GM12878 (cell line): ENCODE results near the gene COPS8. TPM values are rescaled to one million over a fixed set of nuclear protein-coding genes. Genes with fewer than 3 reads are reported as not detected.

Experiments
- ATAC-seq: fragments of 200-7000 bp; cut with Tn5 transposase; 3 replicates; pipeline ENCODE4 v1.9.1; 2020; ENCODE audit warnings: mild to moderate bottlenecking, moderate library complexity
- BruUV-seq: library from RNA; stranded (reverse); fragments of 400-500 nt; replicated peaks from 2 replicates; lab custom pipeline; 2021; lab: Mats Ljungman, UMichigan
- CTCF ChIA-PET: fragments of 300-600 bp; sonication (Branson Sonifier 250); formaldehyde crosslinking; extraction: SDS; loops from one replicate; lab custom pipeline; 2021; ENCODE audit warnings: inconsistent platforms; lab: Yijun Ruan, JAX
- POLR2A ChIA-PET: fragments of 350-600 bp; formaldehyde crosslinking; extraction: SDS; loops from one replicate; lab custom pipeline; 2021; ENCODE audit warnings: inconsistent platforms; lab: Charles Lee
- RAD21 ChIA-PET: fragments of 300-600 bp; sonication (Branson Sonifier 250); formaldehyde crosslinking; loops from one replicate; lab custom pipeline; 2023; ENCODE audit warnings: antibody characterized with exemption; ENCODE audit not compliant: unreplicated experiment; lab: Charles Lee
- SMC1A ChIA-PET: fragments of 300-600 bp; sonication (Branson Sonifier 250); formaldehyde crosslinking; loops from one replicate; lab custom pipeline; 2023; ENCODE audit not compliant: unreplicated experiment, uncharacterized antibody; lab: Charles Lee
- DNase-seq: peaks from one replicate; pipeline ENCODE4 v3.0.0-alpha.2; 2011; ENCODE audit warnings: low read depth, low spot score
- FAIRE-seq: peaks from 3 replicates; lab custom pipeline; 2011; peaks lifted over from hg19 to GRCh38; lab: Jason Lieb, UNC
- H2AFZ ChIP-seq: 2 replicates; pipeline ENCODE4 v1.6.0; 2011; ENCODE audit warnings: low read depth, low read length, control low read depth; ENCODE audit not compliant: control insufficient read depth
- H3K27ac ChIP-seq: 2 replicates; pipeline ENCODE4 v1.5.1; 2011; ENCODE audit warnings: control low read depth; ENCODE audit not compliant: control insufficient read depth, insufficient read depth
- H3K27me3 ChIP-seq, 2 experiments: replicated peaks in 1 of 2; 2 replicates each; pipeline versions ENCODE4 v1.6.0 to v1.6.1; 2011; ENCODE audit warnings: low read length in 1 of 2; ENCODE audit not compliant: control insufficient read depth in 2 of 2, insufficient read depth in 2 of 2
- H3K36me3 ChIP-seq, 2 experiments: 2 replicates each; pipeline ENCODE4 v1.5.1; 2011; ENCODE audit warnings: low read length in 1 of 2; ENCODE audit not compliant: control insufficient read depth in 2 of 2, insufficient read depth in 2 of 2
- H3K4me1 ChIP-seq: 2 replicates; pipeline ENCODE4 v1.6.1; 2011; ENCODE audit warnings: mild to moderate bottlenecking, low read length, moderate library complexity, mixed read lengths; ENCODE audit not compliant: control insufficient read depth, insufficient read depth
- H3K4me2 ChIP-seq: 2 replicates; pipeline ENCODE4 v1.6.0; 2011; ENCODE audit warnings: control low read depth; ENCODE audit not compliant: control insufficient read depth, insufficient read depth
- H3K4me3 ChIP-seq: fragments of 200-600 bp; sonication (generic); 2 replicates; pipeline ENCODE4 v1.5.1; 2016
- H3K79me2 ChIP-seq: 2 replicates; pipeline ENCODE4 v1.6.0; 2011; ENCODE audit warnings: low read length; ENCODE audit not compliant: control insufficient read depth, insufficient read depth
- H3K9ac ChIP-seq: 2 replicates; pipeline ENCODE4 v1.8.0; 2011; ENCODE audit warnings: low read length, control low read depth, mixed read lengths; ENCODE audit not compliant: control insufficient read depth, insufficient read depth
- H3K9me3 ChIP-seq: replicated peaks from 3 replicates; pipeline ENCODE4 v1.5.1; 2011; ENCODE audit warnings: mild to moderate bottlenecking, low read length; ENCODE audit not compliant: control insufficient read depth, insufficient read depth
- H4K20me1 ChIP-seq: 2 replicates; pipeline ENCODE4 v1.6.0; 2011; ENCODE audit not compliant: control insufficient read depth, insufficient read depth
- EED ChIP-seq: sonication (generic); IDR thresholded peaks from 2 replicates; pipeline ENCODE4 v1.6.1; 2016; ENCODE audit warnings: antibody characterized with exemption, low read depth
- EP300 ChIP-seq, 2 experiments: fragments of 150-350 bp in 1 of 2; IDR thresholded peaks; 2 replicates each; pipeline ENCODE4 v1.6.1; 2011 to 2012; ENCODE audit warnings: low read depth in 2 of 2, low read length in 2 of 2, borderline replicate concordance in 1 of 2, improper control_type of control experiment in 1 of 2, inconsistent platforms in 1 of 2; ENCODE audit not compliant: control insufficient read depth in 1 of 2
- ESRRA ChIP-seq: IDR thresholded peaks from 2 replicates; pipeline ENCODE4 v1.6.1; 2012; ENCODE audit warnings: mild to moderate bottlenecking, low read length, improper control_type of control experiment
- FOXK2 ChIP-seq: fragments of 450-650 bp; IDR thresholded peaks from 2 replicates; pipeline ENCODE4 v1.6.1; 2017; ENCODE audit warnings: mild to moderate bottlenecking, moderate library complexity
- HDGF ChIP-seq: fragments of 450-650 bp; IDR thresholded peaks from 2 replicates; pipeline ENCODE4 v1.6.1; 2016; ENCODE audit warnings: antibody characterized with exemption
- IKZF2 ChIP-seq, 2 experiments: fragments of 450-650 bp; IDR thresholded peaks; 2 replicates each; pipeline ENCODE4 v1.6.1; 2017; ENCODE audit warnings: mild to moderate bottlenecking in 2 of 2, moderate library complexity in 2 of 2
- IRF4 ChIP-seq: IDR thresholded peaks from 2 replicates; pipeline ENCODE4 v1.6.1; 2011; ENCODE audit warnings: low read depth, low read length
- MEF2A ChIP-seq: IDR thresholded peaks from 2 replicates; pipeline ENCODE4 v1.6.1; 2011; ENCODE audit warnings: low read depth, mild to moderate bottlenecking, low read length, moderate library complexity; ENCODE audit not compliant: insufficient read depth
- NBN ChIP-seq: fragments of 450-650 bp; IDR thresholded peaks from 2 replicates; pipeline ENCODE4 v1.6.1; 2016
- NFIC ChIP-seq: IDR thresholded peaks from 2 replicates; pipeline ENCODE4 v1.6.1; 2012; ENCODE audit warnings: low read depth, mild to moderate bottlenecking, inconsistent platforms, low read length, moderate library complexity
- PAX5 ChIP-seq: IDR thresholded peaks from 2 replicates; pipeline ENCODE4 v1.6.1; 2011; ENCODE audit warnings: low read depth, low read length, borderline replicate concordance
- PML ChIP-seq: IDR thresholded peaks from 2 replicates; pipeline ENCODE4 v1.6.1; 2012; ENCODE audit warnings: low read length, inconsistent platforms
- POLR2A ChIP-seq: IDR thresholded peaks from 2 replicates; pipeline ENCODE4 v1.6.1; 2011; ENCODE audit warnings: low read depth, mild to moderate bottlenecking, low read length
- POLR2AphosphoS5 ChIP-seq: IDR thresholded peaks from 2 replicates; pipeline ENCODE4 v1.6.1; 2011; ENCODE audit warnings: mild to moderate bottlenecking, low read length, inconsistent platforms
- POU2F2 ChIP-seq: IDR thresholded peaks from 3 replicates; pipeline ENCODE4 v1.6.1; 2011; ENCODE audit warnings: low read depth, mild to moderate bottlenecking, low read length, borderline replicate concordance
- RELA ChIP-seq: fragments of 450-650 bp; IDR thresholded peaks from 2 replicates; pipeline ENCODE4 v1.8.0; 2014; ENCODE audit warnings: borderline replicate concordance; ENCODE audit not compliant: partially characterized antibody
- RUNX3 ChIP-seq: IDR thresholded peaks from 2 replicates; pipeline ENCODE4 v1.6.1; 2012; ENCODE audit warnings: low read length, inconsistent platforms
- SKIL ChIP-seq: fragments of 450-650 bp; IDR thresholded peaks from 2 replicates; pipeline ENCODE4 v1.6.1; 2017; ENCODE audit warnings: mild to moderate bottlenecking, low read depth, inconsistent platforms; ENCODE audit not compliant: poor library complexity, severe bottlenecking
- SUPT20H ChIP-seq: IDR thresholded peaks from 2 replicates; pipeline ENCODE4 v1.6.1; 2011; ENCODE audit warnings: low read depth, mild to moderate bottlenecking, low read length, moderate library complexity, borderline replicate concordance; ENCODE audit not compliant: control insufficient read depth
- TCF12 ChIP-seq: IDR thresholded peaks from 2 replicates; pipeline ENCODE4 v1.6.1; 2011; ENCODE audit warnings: low read depth, mild to moderate bottlenecking, low read length
- YBX1 ChIP-seq: fragments of 450-650 bp; IDR thresholded peaks from 2 replicates; pipeline ENCODE4 v1.6.1; 2016; ENCODE audit warnings: antibody characterized with exemption
- YY1 ChIP-seq: IDR thresholded peaks from 2 replicates; pipeline ENCODE4 v1.6.1; 2011; ENCODE audit warnings: low read depth, mild to moderate bottlenecking, low read length
- ZSCAN29 ChIP-seq: fragments of 450-650 bp; IDR thresholded peaks from 2 replicates; pipeline ENCODE4 v1.6.1; 2017; ENCODE audit warnings: mild to moderate bottlenecking, moderate library complexity
- WGBS: methylation state at CpG from one replicate; pipeline ENCODE4 v1.1.6; 2016; ENCODE audit warnings: low lambda C conversion rate; ENCODE audit not compliant: insufficient replicate concordance, insufficient coverage; ENCODE audit errors: missing lambda C conversion rate; 5-methylcytosine and 5-hydroxymethylcytosine counted together
- in situ Hi-C: fragments of 300-500 bp; cut with MboI; formaldehyde crosslinking; loops from 9 replicates; pipeline ENCODE4 v1.14.3; 2018; ENCODE audit warnings: mixed read lengths
- intact Hi-C: fragments of 100-400 bp; cut with micrococcal nuclease; formaldehyde crosslinking; loops from one replicate; pipeline ENCODE4 v1.14.2; 2022; ENCODE audit not compliant: unreplicated experiment
- polyA plus RNA-seq, 11 experiments: library from polyadenylated mRNA; depleted of rRNA in 4 of 11; unstranded in 6 of 11; stranded (reverse) in 5 of 11; fragments of >200 nt; fragmentation: Nextera tagmentation in 4 of 11; fragmentation: Illumina TruSeq in 1 of 11; extraction: Ambion mirVana in 4 of 11; extraction: Trizol in 1 of 11; gene quantifications; 1 replicate in 1 of 11; 2 replicates in 10 of 11; pipeline versions ENCODE4 v1.2.1 to v1.2.3, GENCODE V29; 2011 to 2016; ENCODE audit warnings: inconsistent platforms in 2 of 11, missing spikeins in 2 of 11, low read depth in 1 of 11
- total RNA-seq, 4 experiments: library from RNA; depleted of rRNA in 3 of 4; stranded (reverse); fragments of >200 nt in 3 of 4; fragmentation: Illumina TruSeq in 1 of 4; extraction: Trizol in 1 of 4; gene quantifications; 2 replicates each; pipeline versions ENCODE4 v1.2.1 to v1.2.3, GENCODE V29; 2013 to 2021
- TF ChIP-seq, protein P1 (sequence below): fragments of 450-650 bp; IDR thresholded peaks from 2 replicates; pipeline ENCODE4 v1.6.1; 2017; ENCODE audit warnings: low read depth, mild to moderate bottlenecking, moderate library complexity

The COPS8 gene
- total and polyA plus RNA-seq, 10 of the 15 experiments (the other 5 are each of a cell fraction or from before 2014, with no cell fraction given): 44.0 to 134 (median 107) TPM

DNA sequence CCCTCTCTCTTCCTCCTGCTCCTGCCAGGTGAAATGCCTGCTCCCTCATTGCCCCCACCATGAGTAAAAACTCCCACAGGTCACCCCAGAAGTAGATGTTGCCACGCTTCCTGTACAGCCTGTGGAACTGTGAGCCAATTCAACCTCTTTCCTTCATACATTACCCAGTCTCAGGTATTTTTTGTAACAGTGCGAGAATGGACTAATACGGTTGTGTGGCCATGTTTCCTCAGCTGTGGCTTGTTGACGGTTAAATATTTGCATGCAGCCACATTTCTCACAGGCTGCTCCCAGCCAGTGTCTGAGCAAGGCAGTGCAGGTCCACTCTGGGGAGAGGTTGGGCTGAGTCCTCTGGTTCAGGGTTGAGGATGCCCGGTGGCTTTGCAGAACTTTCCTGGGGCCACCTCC, 27.8 kb upstream of the COPS8 start:
- FAIRE-seq (peak; percentile 89), DNase-seq (peak; percentile 85), ATAC-seq (peak; percentile 88)
- ChIA-PET CTCF (interaction anchor here (5.6 kb wide), 1 partner anchor 544 kb away, joined by 63 read pairs; no protein-coding TSS in a partner anchor), RAD21 (interaction anchor here (1.1 to 5.5 kb wide), 3 partner anchors 61 to 545 kb away, joined by 4 to 65 read pairs (median 40); partner anchors contain the start of gene ACKR3), SMC1A (interaction anchor here (1.1 to 6.0 kb wide), 4 partner anchors 488 to 709 kb away, joined by 3 to 53 read pairs (median 10); partner anchors contain the start of gene ACKR3), POLR2A (interaction anchor here (0.7 to 0.8 kb wide), 3 partner anchors 27 to 540 kb away, joined by 3 read pairs; partner anchors contain the start of gene COPS8)
- H3K4me3 ChIP-seq: peak overlapping the region; percentile 49; the same call in 1 of the 2 replicates
- whole genome bisulfite sequencing: 0% methylated on average over 5 of the region's 5 CpGs
- H3K27me3 ChIP-seq: no peaks in the 10 kb centered on the region; a peak in 2 of 4 replicates
- intact Hi-C loops: loop anchor here (2.0 to 10.0 kb wide), 2 partner anchors 27 to 163 kb away; partner anchors contain the start of gene COPS8
- no TSS peak for BruUV-seq
- in situ Hi-C loops: no loop called here
- H3K4me2 ChIP-seq: peak overlapping the region; percentile 96
- peak overlapping the region; percentile 67 for H2AFZ ChIP-seq
- H4K20me1 ChIP-seq: no peaks in the 10 kb centered on the region
- H3K9ac ChIP-seq: peak overlapping the region; percentile 24; the same call in 1 of the 2 replicates
- H3K27ac ChIP-seq: peak overlapping the region; percentile 56
- H3K79me2 ChIP-seq: no peaks in the 10 kb centered on the region
- no peaks in the 10 kb centered on the region for H3K36me3 ChIP-seq
- no peaks in the 10 kb centered on the region for H3K9me3 ChIP-seq
- H3K4me1 ChIP-seq: peaks cover 38% of the 10 kb centered on the region
- TF ChIP-seq POLR2AphosphoS5 (peak; percentile 57; the same call in 1 of the 2 replicates), POU2F2 (peak; percentile 99), RUNX3 (peak; percentile 93), RELA (no peak), YBX1 (no peak), PML (no peak), TCF12 (0 out of 2 replicates have a peak, but pooled peaks have one; percentile 18), FOXK2 (peak; percentile 53), EED (peak; percentile 28; the same call in 1 of the 2 replicates), IRF4 (no peak), SKIL (peak; percentile 41), HDGF (0 out of 2 replicates have a peak, but pooled peaks have one; percentile 46), YY1 (peak; percentile 52; the same call in 1 of the 2 replicates), NFIC (peak; percentile 47; the same call in 1 of the 2 replicates), POLR2A (peak; percentile 78), NBN (0 out of 2 replicates have a peak, but pooled peaks have one; percentile 48), ESRRA (no peak), PAX5 (peak; percentile 81; the same call in 1 of the 2 replicates), IKZF2 (IDR thresholded peaks at IDR 0.05) (peak; percentile 54 to 73), ZSCAN29 (0 out of 2 replicates have a peak, but pooled peaks have one; percentile 33), MEF2A (no peak), SUPT20H (no peak), EP300 (IDR thresholded peaks at IDR 0.05; ENCODE audit: borderline replicate concordance in 1 of 2, control insufficient read depth in 1 of 2, low read depth in 2 of 2, low read length in 2 of 2) (peak; percentile 46 to 87; a peak in 2 of 4 replicates)
- TF ChIP-seq, protein P1, sequence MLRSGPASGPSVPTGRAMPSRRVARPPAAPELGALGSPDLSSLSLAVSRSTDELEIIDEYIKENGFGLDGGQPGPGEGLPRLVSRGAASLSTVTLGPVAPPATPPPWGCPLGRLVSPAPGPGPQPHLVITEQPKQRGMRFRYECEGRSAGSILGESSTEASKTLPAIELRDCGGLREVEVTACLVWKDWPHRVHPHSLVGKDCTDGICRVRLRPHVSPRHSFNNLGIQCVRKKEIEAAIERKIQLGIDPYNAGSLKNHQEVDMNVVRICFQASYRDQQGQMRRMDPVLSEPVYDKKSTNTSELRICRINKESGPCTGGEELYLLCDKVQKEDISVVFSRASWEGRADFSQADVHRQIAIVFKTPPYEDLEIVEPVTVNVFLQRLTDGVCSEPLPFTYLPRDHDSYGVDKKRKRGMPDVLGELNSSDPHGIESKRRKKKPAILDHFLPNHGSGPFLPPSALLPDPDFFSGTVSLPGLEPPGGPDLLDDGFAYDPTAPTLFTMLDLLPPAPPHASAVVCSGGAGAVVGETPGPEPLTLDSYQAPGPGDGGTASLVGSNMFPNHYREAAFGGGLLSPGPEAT: peak; percentile 66
